K562 (cell line): ENCODE results near the gene AMPD3. TPM values are rescaled to one million over a fixed set of nuclear protein-coding genes. Genes with fewer than 3 reads are reported as not detected.

Experiments
- GATAD2B ChIP-seq: fragments of 450-650 bp; IDR thresholded peaks from 2 replicates; pipeline ENCODE4 v1.6.1; 2017; ENCODE audit warnings: mild to moderate bottlenecking, borderline replicate concordance
- KLF13 ChIP-seq: fragments of 450-650 bp; IDR thresholded peaks from 2 replicates; pipeline ENCODE4 v1.6.1; 2016; ENCODE audit warnings: missing genetic modification characterization, low read depth, mild to moderate bottlenecking, missing compliant biosample characterization, moderate library complexity, borderline replicate concordance
- NFE2 ChIP-seq: IDR thresholded peaks from 2 replicates; pipeline ENCODE4 v1.6.1; 2014; ENCODE audit warnings: antibody characterized with exemption, low read depth
- SREBF1 ChIP-seq: fragments of 150-350 bp; IDR thresholded peaks from 2 replicates; pipeline ENCODE4 v1.6.1; 2014; ENCODE audit warnings: antibody characterized with exemption, low read depth, low read length, borderline replicate concordance
- TAF15 ChIP-seq: fragments of 200-400 bp; formaldehyde crosslinking; IDR thresholded peaks from 2 replicates; pipeline ENCODE4 v1.6.1; 2017; ENCODE audit warnings: mild to moderate bottlenecking, low read depth, low read length, moderate library complexity
- TCF7L2 ChIP-seq: fragments of 150-350 bp; IDR thresholded peaks from 2 replicates; pipeline ENCODE4 v1.6.1; 2016; ENCODE audit warnings: low read depth, mild to moderate bottlenecking, low read length, moderate library complexity
- ZNF140 ChIP-seq: fragments of 250-450 bp; sonication (Bioruptor Pico); IDR thresholded peaks from 2 replicates; pipeline ENCODE4 v1.8.0; 2021; ENCODE audit warnings: moderate library complexity, mild to moderate bottlenecking, inconsistent platforms
- ZNF696 ChIP-seq: fragments of 250-450 bp; sonication (Bioruptor Pico); conservative IDR thresholded peaks from 2 replicates; pipeline ENCODE4 v1.4.0; 2020; ENCODE audit warnings: mild to moderate bottlenecking, moderate library complexity
- polyA plus RNA-seq, 8 experiments: library from polyadenylated mRNA; depleted of rRNA in 4 of 8; stranded (reverse) in 5 of 8; unstranded in 3 of 8; fragments of >200 nt; fragmentation: Nextera tagmentation in 2 of 8; fragmentation: Illumina TruSeq in 1 of 8; extraction: Ambion mirVana in 2 of 8; extraction: Trizol in 1 of 8; gene quantifications; 2 replicates each; pipeline versions ENCODE4 v1.2.1 to v1.2.3, GENCODE V29; 2011 to 2014; ENCODE audit warnings: inconsistent platforms in 1 of 8, missing spikeins in 1 of 8
- total RNA-seq, 7 experiments: library from RNA; depleted of rRNA in 6 of 7; stranded (reverse); fragments of >200 nt in 6 of 7; fragmentation: Illumina TruSeq in 2 of 7; extraction: Trizol in 2 of 7; gene quantifications; 2 replicates each; pipeline versions ENCODE4 v1.2.1 to v1.2.3, GENCODE V29; 2011 to 2021; ENCODE audit warnings: low replicate concordance in 1 of 7
- TF ChIP-seq, protein P1 (sequence below): fragments of 450-650 bp; IDR thresholded peaks from 2 replicates; pipeline ENCODE4 v1.6.1; 2017; ENCODE audit warnings: antibody characterized with exemption
- TF ChIP-seq, protein P2 (sequence below), 2 experiments: fragments of 450-650 bp; conservative IDR thresholded peaks; 2 replicates each; pipeline ENCODE4 v1.6.1; 2017; ENCODE audit warnings: mild to moderate bottlenecking in 2 of 2, moderate library complexity in 2 of 2
- TF ChIP-seq, protein P3 (sequence below), 2 experiments: fragments of 450-650 bp; IDR thresholded peaks; 2 replicates each; pipeline ENCODE4 v1.6.1; 2016; ENCODE audit warnings: mild to moderate bottlenecking in 2 of 2, borderline replicate concordance in 1 of 2, low read depth in 1 of 2, moderate library complexity in 1 of 2

The AMPD3 gene
- total and polyA plus RNA-seq, 9 of the 15 experiments (the other 6 are each of a cell fraction or from before 2014, with no cell fraction given) = 4.4 to 23.6 (median 11.2) TPM

DNA sequence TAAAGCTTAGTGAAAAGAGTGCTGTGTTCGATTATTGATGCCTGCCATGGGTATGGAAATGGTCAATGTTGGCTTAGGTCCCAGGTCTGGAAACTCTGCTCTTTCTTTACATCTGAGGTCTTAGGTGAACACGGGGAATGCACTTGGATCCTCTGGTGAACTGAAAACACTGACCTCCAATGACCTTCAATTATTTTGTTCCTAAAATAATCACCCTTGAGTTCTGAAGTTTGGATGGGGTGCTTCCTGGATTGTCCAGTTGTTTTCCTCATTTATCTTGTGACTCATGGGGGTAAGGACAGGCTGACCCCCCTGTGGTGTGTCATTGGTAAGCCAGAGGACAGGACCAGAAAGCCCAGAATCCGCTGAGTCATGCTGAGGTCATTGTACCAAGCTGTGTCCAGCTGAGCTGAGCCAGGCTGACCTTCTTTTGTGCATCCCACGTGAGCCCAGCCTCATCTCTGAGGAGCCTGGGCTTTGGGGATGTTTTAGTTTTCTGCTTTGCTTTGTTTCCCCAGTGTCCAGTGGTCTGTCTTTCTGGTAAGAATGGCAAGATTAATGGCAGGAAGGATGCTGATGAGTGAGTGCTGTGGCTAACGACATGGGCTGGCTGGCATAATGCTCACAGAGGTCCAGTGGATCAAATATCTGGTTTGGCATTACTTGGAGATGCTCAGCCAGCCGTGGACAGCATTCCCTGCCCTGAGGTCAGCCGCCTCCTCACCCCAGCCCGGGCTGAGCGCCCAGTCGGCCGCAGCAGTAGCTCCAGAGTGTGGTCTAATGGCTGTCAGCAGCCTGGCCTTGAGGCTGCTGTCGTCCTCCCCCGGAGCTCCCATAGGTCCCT is 35.6 kb downstream of the AMPD3 start (continued):
- TF ChIP-seq, protein P1, sequence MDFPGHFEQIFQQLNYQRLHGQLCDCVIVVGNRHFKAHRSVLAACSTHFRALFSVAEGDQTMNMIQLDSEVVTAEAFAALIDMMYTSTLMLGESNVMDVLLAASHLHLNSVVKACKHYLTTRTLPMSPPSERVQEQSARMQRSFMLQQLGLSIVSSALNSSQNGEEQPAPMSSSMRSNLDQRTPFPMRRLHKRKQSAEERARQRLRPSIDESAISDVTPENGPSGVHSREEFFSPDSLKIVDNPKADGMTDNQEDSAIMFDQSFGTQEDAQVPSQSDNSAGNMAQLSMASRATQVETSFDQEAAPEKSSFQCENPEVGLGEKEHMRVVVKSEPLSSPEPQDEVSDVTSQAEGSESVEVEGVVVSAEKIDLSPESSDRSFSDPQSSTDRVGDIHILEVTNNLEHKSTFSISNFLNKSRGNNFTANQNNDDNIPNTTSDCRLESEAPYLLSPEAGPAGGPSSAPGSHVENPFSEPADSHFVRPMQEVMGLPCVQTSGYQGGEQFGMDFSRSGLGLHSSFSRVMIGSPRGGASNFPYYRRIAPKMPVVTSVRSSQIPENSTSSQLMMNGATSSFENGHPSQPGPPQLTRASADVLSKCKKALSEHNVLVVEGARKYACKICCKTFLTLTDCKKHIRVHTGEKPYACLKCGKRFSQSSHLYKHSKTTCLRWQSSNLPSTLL = no peak
- TF ChIP-seq NFE2 (peak; percentile 98), KLF13 (no peak), TAF15 (no peak), GATAD2B (0 out of 2 replicates have a peak, but pooled peaks have one; percentile 14), SREBF1 (no peak), TCF7L2 (no peak), ZNF140 (CRISPR knock-in tag) (no peak), ZNF696 (CRISPR knock-in tag) (no peak)
- TF ChIP-seq, protein P2, sequence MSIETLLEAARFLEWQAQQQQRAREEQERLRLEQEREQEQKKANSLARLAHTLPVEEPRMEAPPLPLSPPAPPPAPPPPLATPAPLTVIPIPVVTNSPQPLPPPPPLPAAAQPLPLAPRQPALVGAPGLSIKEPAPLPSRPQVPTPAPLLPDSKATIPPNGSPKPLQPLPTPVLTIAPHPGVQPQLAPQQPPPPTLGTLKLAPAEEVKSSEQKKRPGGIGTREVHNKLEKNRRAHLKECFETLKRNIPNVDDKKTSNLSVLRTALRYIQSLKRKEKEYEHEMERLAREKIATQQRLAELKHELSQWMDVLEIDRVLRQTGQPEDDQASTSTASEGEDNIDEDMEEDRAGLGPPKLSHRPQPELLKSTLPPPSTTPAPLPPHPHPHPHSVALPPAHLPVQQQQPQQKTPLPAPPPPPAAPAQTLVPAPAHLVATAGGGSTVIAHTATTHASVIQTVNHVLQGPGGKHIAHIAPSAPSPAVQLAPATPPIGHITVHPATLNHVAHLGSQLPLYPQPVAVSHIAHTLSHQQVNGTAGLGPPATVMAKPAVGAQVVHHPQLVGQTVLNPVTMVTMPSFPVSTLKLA (conservative IDR thresholded peaks at IDR 0.05) = peak in 1 of 2 experiments; percentile 79; a peak in 3 of 4 replicates
- TF ChIP-seq, protein P3, sequence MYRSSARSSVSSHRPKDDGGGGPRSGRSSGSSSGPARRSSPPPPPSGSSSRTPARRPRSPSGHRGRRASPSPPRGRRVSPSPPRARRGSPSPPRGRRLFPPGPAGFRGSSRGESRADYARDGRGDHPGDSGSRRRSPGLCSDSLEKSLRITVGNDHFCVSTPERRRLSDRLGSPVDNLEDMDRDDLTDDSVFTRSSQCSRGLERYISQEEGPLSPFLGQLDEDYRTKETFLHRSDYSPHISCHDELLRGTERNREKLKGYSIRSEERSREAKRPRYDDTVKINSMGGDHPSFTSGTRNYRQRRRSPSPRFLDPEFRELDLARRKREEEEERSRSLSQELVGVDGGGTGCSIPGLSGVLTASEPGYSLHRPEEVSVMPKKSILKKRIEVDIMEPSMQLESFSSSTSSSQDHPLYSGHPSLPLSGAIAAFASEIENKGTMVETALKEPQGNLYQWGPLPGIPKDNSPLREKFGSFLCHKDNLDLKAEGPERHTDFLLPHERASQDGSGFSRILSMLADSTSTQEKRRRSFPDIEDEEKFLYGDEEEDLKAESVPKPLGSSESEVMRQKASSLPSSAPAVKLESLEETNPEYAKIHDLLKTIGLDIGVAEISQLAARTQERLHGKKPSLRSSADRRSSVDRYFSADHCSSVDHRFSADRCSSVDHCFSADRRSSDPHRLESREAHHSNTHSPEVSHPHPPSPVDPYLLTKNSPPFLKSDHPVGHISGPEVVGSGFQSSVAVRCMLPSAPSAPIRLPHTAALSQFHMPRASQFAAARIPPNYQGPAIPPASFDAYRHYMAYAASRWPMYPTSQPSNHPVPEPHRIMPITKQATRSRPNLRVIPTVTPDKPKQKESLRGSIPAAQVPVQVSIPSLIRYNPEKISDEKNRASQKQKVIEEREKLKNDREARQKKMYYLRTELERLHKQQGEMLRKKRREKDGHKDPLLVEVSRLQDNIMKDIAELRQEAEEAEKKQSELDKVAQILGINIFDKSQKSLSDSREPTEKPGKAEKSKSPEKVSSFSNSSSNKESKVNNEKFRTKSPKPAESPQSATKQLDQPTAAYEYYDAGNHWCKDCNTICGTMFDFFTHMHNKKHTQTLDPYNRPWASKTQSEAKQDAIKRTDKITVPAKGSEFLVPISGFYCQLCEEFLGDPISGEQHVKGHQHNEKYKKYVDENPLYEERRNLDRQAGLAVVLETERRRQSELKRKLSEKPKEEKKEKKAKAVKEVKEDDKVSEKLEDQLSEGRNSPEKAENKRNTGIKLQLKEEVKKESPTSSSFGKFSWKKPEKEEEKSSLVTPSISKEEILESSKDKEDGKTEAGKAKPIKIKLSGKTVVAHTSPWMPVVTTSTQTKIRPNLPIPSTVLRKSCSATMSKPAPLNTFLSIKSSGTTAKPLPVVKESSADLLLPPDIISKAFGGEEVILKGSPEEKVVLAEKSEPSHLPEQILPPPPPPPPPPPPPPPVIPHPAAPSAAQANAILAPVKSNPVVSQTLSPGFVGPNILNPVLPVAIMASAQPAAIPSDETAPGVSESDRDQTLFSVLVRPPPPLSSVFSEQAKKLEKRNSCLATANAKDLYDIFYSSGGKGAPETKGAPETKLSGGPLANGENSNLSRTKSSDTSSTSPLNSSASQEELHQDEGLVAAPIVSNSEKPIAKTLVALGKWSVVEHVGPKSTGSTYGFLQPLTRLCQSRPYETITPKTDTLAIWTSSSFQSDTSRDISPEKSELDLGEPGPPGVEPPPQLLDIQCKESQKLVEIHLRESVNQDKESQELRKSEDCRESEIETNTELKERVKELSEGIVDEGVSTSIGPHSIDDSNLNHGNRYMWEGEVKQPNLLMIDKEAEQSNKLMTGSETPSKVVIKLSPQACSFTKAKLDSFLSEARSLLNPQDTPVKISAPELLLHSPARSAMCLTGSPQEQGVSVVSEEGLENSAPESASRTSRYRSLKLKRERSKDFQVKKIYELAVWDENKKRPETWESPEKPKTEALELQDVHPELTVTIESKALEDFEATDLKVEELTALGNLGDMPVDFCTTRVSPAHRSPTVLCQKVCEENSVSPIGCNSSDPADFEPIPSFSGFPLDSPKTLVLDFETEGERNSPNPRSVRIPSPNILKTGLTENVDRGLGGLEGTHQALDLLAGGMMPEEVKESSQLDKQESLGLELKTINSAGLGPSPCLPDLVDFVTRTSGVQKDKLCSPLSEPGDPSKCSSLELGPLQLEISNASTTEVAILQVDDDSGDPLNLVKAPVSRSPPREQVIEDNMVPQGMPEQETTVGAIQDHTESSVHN (IDR thresholded peaks at IDR 0.05; ENCODE audit: borderline replicate concordance in 1 of 2, low read depth in 1 of 2) = peak in 1 of 2 experiments; percentile 93; a peak in 2 of 4 replicates
